ENCODE data around the gene CYB5R2. TPM values are rescaled to one million over a fixed set of nuclear protein-coding genes. Genes with fewer than 3 reads are reported as not detected.

CYB5R2 gene
- total RNA-seq, 2 experiments from 2014 or later = not detected

GRCh38 chr11:7657306-7658025 is 15.8 kb downstream of the CYB5R2 start:
- Histone ChIP-seq H3K9me3 (ENCODE audit: control insufficient read depth in 1 of 2, insufficient read depth in 1 of 2, low read length in 2 of 2) (no peaks in the 10 kb centered on the region), H3K4me3 (ENCODE audit: low read length) (no peak overlapping the region), H3K4me1 (ENCODE audit: insufficient read depth, low read length) (no peaks in the 10 kb centered on the region), H3K27me3 (ENCODE audit: control insufficient read depth in 1 of 2, insufficient read depth in 2 of 2, low read length in 2 of 2) (no peaks in the 10 kb centered on the region), H3K27ac (ENCODE audit: low read depth in 1 of 2, low read length in 2 of 2) (no peak overlapping the region), H3K36me3 (ENCODE audit: insufficient read depth, low read length) (no peaks in the 10 kb centered on the region)
- ATAC-seq (ENCODE audit: poor library complexity) (no peak), DNase-seq (peak in 3 of 14 experiments; percentile 36 to 52 (median 48))
- no peak overlapping the region for H3K4me3 Mint-ChIP-seq
- peak; percentile 12 for TF ChIP-seq CTCF (IDR thresholded peaks at IDR 0.05)
- CTCF ChIA-PET = interaction anchor here (1.2 kb wide), 1 partner anchor 144 kb away, joined by 3 read pairs; no protein-coding TSS in a partner anchor
- H3K27me3 Mint-ChIP-seq = no peaks in the 10 kb centered on the region
- H3K9me3 Mint-ChIP-seq = no peaks in the 10 kb centered on the region
- POLR2A ChIA-PET = no interaction called here
- peaks cover 49% of the 10 kb centered on the region for H3K36me3 Mint-ChIP-seq (ENCODE audit: low read depth)
- intact Hi-C loops (cut with DNase I, micrococcal nuclease) = no loop called here
- no peaks in the 10 kb centered on the region for H3K4me1 Mint-ChIP-seq (ENCODE audit: low read depth)
- no peak overlapping the region for H3K27ac Mint-ChIP-seq

GRCh38 chr11:7656704-7657103 is 16.6 kb downstream of the CYB5R2 start:
- POLR2A ChIA-PET = no interaction called here
- no peaks in the 10 kb centered on the region for H3K9me3 ChIP-seq (ENCODE audit: control insufficient read depth in 1 of 2, insufficient read depth in 1 of 2, low read length in 2 of 2)
- CTCF ChIA-PET = interaction anchor here (1.2 kb wide), 1 partner anchor 144 kb away, joined by 3 read pairs; no protein-coding TSS in a partner anchor
- no peak overlapping the region for H3K27ac Mint-ChIP-seq
- no peaks in the 10 kb centered on the region for H3K36me3 ChIP-seq (ENCODE audit: insufficient read depth, low read length)
- no peak for DNase-seq
- TF ChIP-seq CTCF (IDR thresholded peaks at IDR 0.05) = no peak
- no peaks in the 10 kb centered on the region for H3K4me1 ChIP-seq (ENCODE audit: insufficient read depth, low read length)
- H3K36me3 Mint-ChIP-seq (ENCODE audit: low read depth) = peaks cover 57% of the 10 kb centered on the region
- ATAC-seq (ENCODE audit: poor library complexity) = no peak
- H3K9me3 Mint-ChIP-seq = no peaks in the 10 kb centered on the region
- H3K4me1 Mint-ChIP-seq (ENCODE audit: low read depth) = no peaks in the 10 kb centered on the region
- H3K4me3 Mint-ChIP-seq = no peak overlapping the region
- no peak overlapping the region for H3K27ac ChIP-seq (ENCODE audit: low read depth in 1 of 2, low read length in 2 of 2)
- no peak overlapping the region for H3K4me3 ChIP-seq (ENCODE audit: low read length)
- H3K27me3 Mint-ChIP-seq = no peaks in the 10 kb centered on the region
- no peaks in the 10 kb centered on the region for H3K27me3 ChIP-seq (ENCODE audit: control insufficient read depth in 1 of 2, insufficient read depth in 2 of 2, low read length in 2 of 2)
- intact Hi-C loops (cut with DNase I, micrococcal nuclease) = no loop called here

GRCh38 chr11:7655253-7656217 is 17.8 kb downstream of the CYB5R2 start:
- H3K4me1 ChIP-seq (ENCODE audit: insufficient read depth, low read length) = no peaks in the 10 kb centered on the region
- intact Hi-C loops (cut with DNase I, micrococcal nuclease) = no loop called here
- DNase-seq (no peak), ATAC-seq (ENCODE audit: poor library complexity) (no peak)
- no peak overlapping the region for H3K27ac ChIP-seq (ENCODE audit: low read depth in 1 of 2, low read length in 2 of 2)
- H3K9me3 ChIP-seq (ENCODE audit: control insufficient read depth in 1 of 2, insufficient read depth in 1 of 2, low read length in 2 of 2) = no peaks in the 10 kb centered on the region
- H3K4me3 ChIP-seq (ENCODE audit: low read length) = no peak overlapping the region
- ChIA-PET CTCF (no interaction called here), POLR2A (no interaction called here)
- Mint-ChIP-seq H3K9me3 (no peaks in the 10 kb centered on the region), H3K4me3 (no peak overlapping the region), H3K4me1 (ENCODE audit: low read depth) (no peaks in the 10 kb centered on the region), H3K27me3 (no peaks in the 10 kb centered on the region), H3K27ac (no peak overlapping the region), H3K36me3 (ENCODE audit: low read depth) (peaks cover 69% of the 10 kb centered on the region)
- no peaks in the 10 kb centered on the region for H3K36me3 ChIP-seq (ENCODE audit: insufficient read depth, low read length)
- no peak for TF ChIP-seq CTCF (IDR thresholded peaks at IDR 0.05)
- H3K27me3 ChIP-seq (ENCODE audit: control insufficient read depth in 1 of 2, insufficient read depth in 2 of 2, low read length in 2 of 2) = no peaks in the 10 kb centered on the region
